ENCODE results near the gene UCHL1. TPM values are rescaled to one million over a fixed set of nuclear protein-coding genes. Genes with fewer than 3 reads are reported as not detected.
A peak's percentile ranks its signal among the peaks of the same experiment; 100 is the strongest.

The UCHL1 gene
- total RNA-seq, 4 donors from 2014 or later, result 9.8 to 43.0 (median 39.6) TPM

DNA sequence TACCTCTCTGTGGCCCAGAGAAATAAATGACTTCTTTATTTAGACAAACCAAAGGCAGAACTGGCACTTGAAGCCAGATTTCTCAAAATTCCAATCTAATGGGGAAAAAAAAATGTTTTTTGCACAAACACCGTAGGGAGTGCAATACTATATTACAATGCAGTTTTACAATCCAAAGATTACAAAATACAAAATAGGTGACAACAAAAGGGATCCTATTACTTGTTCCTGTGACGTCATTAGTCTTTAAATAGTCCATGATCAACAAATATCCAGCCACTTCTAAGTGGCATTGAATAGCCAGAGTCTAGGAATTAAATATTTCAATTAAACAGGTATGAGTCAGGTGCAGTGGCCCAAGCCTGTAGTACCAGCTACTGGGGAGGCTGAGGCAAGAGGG lies 39.4 kb upstream of the UCHL1 start:
- Histone ChIP-seq H3K36me3 (no peaks in the 10 kb centered on the region), H3K4me3 (no peak overlapping the region), H3K4me1 (peaks cover 0 to 36% (median 3%) of the 10 kb centered on the region in 3 donors), H3K27me3 (no peaks in the 10 kb centered on the region), H3K27ac (peak overlapping the region in 2 of 4 donors; percentile 89 to 92), H3K9me3 (no peaks in the 10 kb centered on the region)
- TF ChIP-seq POLR2A (IDR thresholded peaks at IDR 0.05) (no peak), POLR2AphosphoS5 (IDR thresholded peaks at IDR 0.05) (no peak), EP300 (IDR thresholded peaks at IDR 0.05) (no peak)
- TF ChIP-seq, protein P1, sequence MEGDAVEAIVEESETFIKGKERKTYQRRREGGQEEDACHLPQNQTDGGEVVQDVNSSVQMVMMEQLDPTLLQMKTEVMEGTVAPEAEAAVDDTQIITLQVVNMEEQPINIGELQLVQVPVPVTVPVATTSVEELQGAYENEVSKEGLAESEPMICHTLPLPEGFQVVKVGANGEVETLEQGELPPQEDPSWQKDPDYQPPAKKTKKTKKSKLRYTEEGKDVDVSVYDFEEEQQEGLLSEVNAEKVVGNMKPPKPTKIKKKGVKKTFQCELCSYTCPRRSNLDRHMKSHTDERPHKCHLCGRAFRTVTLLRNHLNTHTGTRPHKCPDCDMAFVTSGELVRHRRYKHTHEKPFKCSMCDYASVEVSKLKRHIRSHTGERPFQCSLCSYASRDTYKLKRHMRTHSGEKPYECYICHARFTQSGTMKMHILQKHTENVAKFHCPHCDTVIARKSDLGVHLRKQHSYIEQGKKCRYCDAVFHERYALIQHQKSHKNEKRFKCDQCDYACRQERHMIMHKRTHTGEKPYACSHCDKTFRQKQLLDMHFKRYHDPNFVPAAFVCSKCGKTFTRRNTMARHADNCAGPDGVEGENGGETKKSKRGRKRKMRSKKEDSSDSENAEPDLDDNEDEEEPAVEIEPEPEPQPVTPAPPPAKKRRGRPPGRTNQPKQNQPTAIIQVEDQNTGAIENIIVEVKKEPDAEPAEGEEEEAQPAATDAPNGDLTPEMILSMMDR (IDR thresholded peaks at IDR 0.05), result no peak
- WGBS, 2 donors (ENCODE audit: low coverage in 1 of 2), result 62 to 72% methylated on average over 2 of the region's 2 CpGs
- ATAC-seq, result no peak

DNA sequence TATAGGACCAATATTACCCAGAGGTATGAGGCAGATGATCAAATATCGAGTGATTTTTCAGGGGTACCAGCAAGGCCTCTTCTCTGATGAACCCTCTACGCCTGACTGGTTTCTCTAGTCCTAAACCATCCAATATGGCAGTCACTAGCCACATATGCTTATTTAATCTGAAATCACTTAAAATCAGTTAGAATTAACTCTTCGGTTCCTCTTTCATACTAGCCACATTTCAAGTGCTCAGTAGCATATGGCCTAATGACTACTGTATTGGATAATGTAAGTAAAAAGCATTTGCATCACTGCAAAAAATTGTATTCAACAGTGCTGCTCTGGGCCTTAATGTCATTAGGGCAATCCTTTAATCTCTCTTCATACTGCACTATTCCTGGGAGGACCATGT lies 38.0 kb upstream of the UCHL1 start:
- Histone ChIP-seq H3K36me3 (no peaks in the 10 kb centered on the region), H3K9me3 (no peaks in the 10 kb centered on the region), H3K27ac (no peak overlapping the region), H3K4me3 (no peak overlapping the region), H3K27me3 (no peaks in the 10 kb centered on the region), H3K4me1 (peaks cover 0 to 27% (median 3%) of the 10 kb centered on the region in 3 donors)
- no peak for ATAC-seq
- TF ChIP-seq EP300 (IDR thresholded peaks at IDR 0.05), result no peak
- TF ChIP-seq POLR2A (IDR thresholded peaks at IDR 0.05), result no peak
- TF ChIP-seq, protein P1 (IDR thresholded peaks at IDR 0.05), result no peak
- TF ChIP-seq POLR2AphosphoS5 (IDR thresholded peaks at IDR 0.05), result no peak
- 93 to 98% methylated on average over 3 of the region's 3 CpGs for WGBS, 2 donors (ENCODE audit: low coverage in 1 of 2)

DNA sequence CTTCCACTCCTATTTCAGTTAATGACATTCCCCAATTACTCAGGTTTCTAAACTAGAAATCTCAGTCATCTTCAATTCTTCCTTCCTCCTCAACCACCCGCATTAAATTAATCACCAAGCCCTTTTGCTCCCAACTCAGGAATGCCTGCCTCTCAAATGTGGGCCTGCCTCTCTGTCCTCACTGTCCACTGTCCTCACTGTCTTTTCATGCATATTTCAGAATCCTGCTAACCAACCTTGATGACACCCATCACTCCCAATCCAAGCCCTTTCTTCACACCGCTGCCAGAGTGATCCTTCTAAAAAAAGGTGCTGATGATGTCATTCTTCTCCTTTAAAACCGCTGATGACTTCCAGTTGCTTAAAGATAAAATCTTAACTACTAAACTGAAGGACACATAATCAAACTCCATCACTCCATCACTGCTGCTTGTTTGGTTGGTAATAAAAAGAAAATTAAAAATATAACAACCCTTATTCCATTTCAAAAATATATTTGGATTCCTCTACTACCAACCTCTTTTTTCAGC lies 37.2 kb upstream of the UCHL1 start:
- no peak overlapping the region for H3K27ac ChIP-seq
- no peak for ATAC-seq
- peaks cover 0 to 26% (median 3%) of the 10 kb centered on the region in 3 donors for H3K4me1 ChIP-seq
- H3K36me3 ChIP-seq, result no peaks in the 10 kb centered on the region
- no peak overlapping the region for H3K4me3 ChIP-seq
- no peak for TF ChIP-seq EP300 (IDR thresholded peaks at IDR 0.05)
- WGBS, 2 donors (ENCODE audit: low coverage in 1 of 2), result 81 to 86% methylated on average over 3 of the region's 3 CpGs
- H3K9me3 ChIP-seq, result no peaks in the 10 kb centered on the region
- H3K27me3 ChIP-seq, result no peaks in the 10 kb centered on the region

DNA sequence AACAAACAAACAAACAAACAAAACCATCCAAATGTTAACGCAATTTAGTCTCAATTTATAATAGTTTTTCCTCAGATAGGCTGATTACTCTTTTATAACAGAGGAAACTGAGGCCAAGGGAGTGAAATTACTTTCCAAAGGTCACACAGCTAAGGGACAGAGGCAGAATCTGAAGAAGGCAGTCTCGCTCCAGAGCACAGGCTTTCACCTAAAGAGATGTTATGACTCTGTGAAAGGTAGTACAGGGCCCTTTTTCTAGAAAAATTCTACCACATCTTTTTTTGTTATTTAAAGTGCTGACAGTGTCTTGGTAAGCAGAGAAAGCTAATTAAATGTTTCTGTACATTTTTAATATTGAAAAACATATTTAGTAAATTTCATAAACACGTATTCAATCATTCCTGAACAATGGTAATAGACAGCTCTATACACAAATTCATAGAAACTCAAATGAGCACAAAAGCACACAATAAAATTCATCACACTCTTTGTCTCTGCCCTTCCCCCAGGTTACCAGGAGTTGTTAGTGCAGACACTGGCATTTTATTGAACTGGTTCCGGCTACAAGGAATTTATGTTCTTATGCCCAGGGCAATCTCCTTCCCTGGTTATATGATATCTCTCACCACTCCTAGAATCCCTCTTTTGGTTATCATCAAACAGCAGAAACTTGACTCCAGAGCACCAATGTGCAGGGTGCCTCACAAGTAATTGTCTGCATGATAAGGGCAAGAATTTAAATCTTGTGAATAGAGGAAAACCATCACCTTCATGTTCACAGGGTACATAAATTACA lies 34.7 kb upstream of the UCHL1 start:
- TF ChIP-seq, protein P1 (IDR thresholded peaks at IDR 0.05), result no peak
- TF ChIP-seq POLR2A (IDR thresholded peaks at IDR 0.05) (no peak), EP300 (IDR thresholded peaks at IDR 0.05) (no peak), POLR2AphosphoS5 (IDR thresholded peaks at IDR 0.05) (no peak)
- Histone ChIP-seq H3K27ac (no peak overlapping the region), H3K9me3 (no peaks in the 10 kb centered on the region), H3K27me3 (no peaks in the 10 kb centered on the region), H3K4me3 (no peak overlapping the region), H3K4me1 (peaks cover 0 to 3% (median 0%) of the 10 kb centered on the region in 3 donors), H3K36me3 (no peaks in the 10 kb centered on the region)
- 95% methylated on average over 4 of the region's 4 CpGs for WGBS, 2 donors (ENCODE audit: low coverage in 1 of 2)
- no peak for ATAC-seq

DNA sequence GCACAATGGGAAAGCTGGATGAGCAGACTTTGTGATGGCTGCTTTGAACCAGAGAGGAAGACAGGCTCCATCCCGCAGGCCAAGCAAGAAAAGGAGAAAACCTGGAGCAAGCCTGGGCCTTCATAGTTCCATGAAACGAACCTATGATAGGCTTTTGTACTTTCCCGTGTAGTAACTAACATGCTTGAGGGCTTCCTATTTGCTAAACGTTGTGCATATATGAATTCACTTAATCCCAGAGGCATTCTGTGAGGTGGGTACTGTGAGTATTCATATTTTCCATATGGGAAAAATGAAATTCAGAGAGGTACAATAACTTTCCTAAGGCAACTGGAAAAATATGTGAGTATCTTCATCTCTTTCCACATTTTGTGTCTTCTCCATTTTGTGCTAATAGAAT lies 28.8 kb upstream of the UCHL1 start:
- no peaks in the 10 kb centered on the region for H3K4me1 ChIP-seq
- no peak for TF ChIP-seq EP300 (IDR thresholded peaks at IDR 0.05)
- TF ChIP-seq, protein P1 (IDR thresholded peaks at IDR 0.05), result no peak
- no peak for TF ChIP-seq POLR2AphosphoS5 (IDR thresholded peaks at IDR 0.05)
- no peak for TF ChIP-seq POLR2A (IDR thresholded peaks at IDR 0.05)
- H3K4me3 ChIP-seq, result no peak overlapping the region
- no peak overlapping the region for H3K27ac ChIP-seq
- ATAC-seq, result no peak
- H3K36me3 ChIP-seq, result no peaks in the 10 kb centered on the region
- 50 to 79% methylated on average over 1 to 4 of the region's 4 CpGs for WGBS, 2 donors (ENCODE audit: low coverage in 1 of 2)
- H3K27me3 ChIP-seq, result no peaks in the 10 kb centered on the region
- no peaks in the 10 kb centered on the region for H3K9me3 ChIP-seq
